ENCODE data around the gene WDR1.

The WDR1 gene

DNA sequence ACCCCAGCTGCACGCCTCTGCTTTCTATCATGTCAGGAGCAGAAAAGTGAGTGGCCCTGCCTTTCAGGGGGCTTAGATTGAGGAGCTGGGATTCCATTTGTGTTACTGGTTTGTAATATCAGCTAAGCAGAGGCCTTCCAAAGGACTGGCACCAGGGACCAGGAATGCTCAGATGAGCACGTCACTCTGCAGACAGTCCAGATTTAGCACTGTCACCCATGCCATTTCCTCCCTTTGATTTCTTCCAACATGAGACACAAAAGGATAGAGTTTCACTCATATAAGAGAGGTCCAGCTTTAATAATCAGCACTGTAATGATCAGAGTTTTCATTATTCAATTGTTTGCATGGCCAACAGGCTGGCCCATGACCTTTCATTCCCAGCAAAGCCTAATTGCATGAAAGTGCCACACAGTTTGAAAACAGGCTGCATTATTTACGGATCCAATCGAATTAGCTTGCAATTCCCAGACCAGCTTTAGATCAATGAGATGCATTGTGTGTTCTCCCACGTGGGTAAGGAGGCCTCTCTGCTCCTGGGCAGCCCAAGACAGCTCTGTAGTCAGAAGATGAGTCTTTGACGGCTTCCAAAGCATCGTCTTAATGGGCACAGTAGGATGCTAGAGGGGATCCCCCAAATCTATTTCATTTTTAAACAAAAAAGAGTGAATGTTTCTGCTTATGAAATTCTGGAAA is 85.5 kb downstream of the WDR1 start:
- Histone ChIP-seq H3K27ac (ENCODE audit: low read depth, low read length) (no peak overlapping the region), H3K4me1 (ENCODE audit: control insufficient read depth, insufficient read depth, low read length) (peaks cover 9% of the 10 kb centered on the region), H3K36me3 (ENCODE audit: control insufficient read depth, insufficient read depth, low read length) (no peaks in the 10 kb centered on the region), H3K9me3 (ENCODE audit: control insufficient read depth, insufficient read depth, low read length) (no peaks in the 10 kb centered on the region), H3K4me3 (ENCODE audit: low read depth, low read length) (no peak overlapping the region), H3K9ac (ENCODE audit: low read depth, low read length) (no peak overlapping the region), H3K27me3 (ENCODE audit: control insufficient read depth, insufficient read depth, low read length) (no peaks in the 10 kb centered on the region)

DNA sequence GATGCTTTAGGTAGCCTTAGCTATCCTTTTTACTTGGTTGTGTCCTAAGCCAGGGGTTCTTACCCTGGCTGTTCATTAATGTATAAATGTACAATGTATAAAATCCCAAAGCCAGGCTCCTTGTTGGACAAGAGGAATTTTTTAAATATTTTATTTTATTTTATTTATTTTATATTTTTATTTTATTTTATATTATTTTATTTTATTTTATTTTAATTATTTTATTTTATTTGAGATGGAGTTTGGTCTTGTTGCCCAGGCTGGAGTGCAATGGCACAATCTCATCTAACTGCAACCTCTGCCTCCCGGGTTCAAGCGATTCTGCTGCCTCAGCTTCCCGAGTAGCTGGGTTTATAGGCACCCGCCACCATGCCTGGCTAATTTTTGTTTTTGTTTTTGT is 87.2 kb downstream of the WDR1 start:
- no peak overlapping the region for H3K27ac ChIP-seq (ENCODE audit: low read depth, low read length)
- no peak overlapping the region for H3K9ac ChIP-seq (ENCODE audit: low read depth, low read length)
- H3K27me3 ChIP-seq (ENCODE audit: control insufficient read depth, insufficient read depth, low read length), result no peaks in the 10 kb centered on the region
- H3K4me1 ChIP-seq (ENCODE audit: control insufficient read depth, insufficient read depth, low read length), result peaks cover 9% of the 10 kb centered on the region
- H3K36me3 ChIP-seq (ENCODE audit: control insufficient read depth, insufficient read depth, low read length), result no peaks in the 10 kb centered on the region
- H3K4me3 ChIP-seq (ENCODE audit: low read depth, low read length), result no peak overlapping the region
- H3K9me3 ChIP-seq (ENCODE audit: control insufficient read depth, insufficient read depth, low read length), result no peaks in the 10 kb centered on the region

DNA sequence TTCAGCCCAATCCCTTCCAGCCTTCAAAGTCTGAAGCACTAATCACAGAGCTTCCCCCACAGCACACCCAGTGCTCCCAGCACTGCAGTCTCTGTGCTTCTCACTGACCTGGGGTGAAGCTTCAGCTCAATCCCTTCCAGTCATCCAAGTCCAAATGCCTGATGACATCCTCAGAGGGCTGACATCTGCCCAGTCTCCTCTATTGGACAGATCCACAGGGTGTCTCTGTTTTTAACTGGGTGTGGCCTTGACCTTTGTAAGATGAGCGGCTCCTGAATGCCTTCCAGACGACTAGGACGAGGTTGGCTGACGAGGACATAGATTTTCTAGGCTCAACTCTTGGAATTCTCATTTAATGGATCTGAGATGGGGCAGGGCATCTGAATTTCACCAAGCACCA is 87.7 kb downstream of the WDR1 start:
- no peak overlapping the region for H3K27ac ChIP-seq (ENCODE audit: low read depth, low read length)
- H3K4me3 ChIP-seq (ENCODE audit: low read depth, low read length), result no peak overlapping the region
- H3K36me3 ChIP-seq (ENCODE audit: control insufficient read depth, insufficient read depth, low read length), result no peaks in the 10 kb centered on the region
- no peaks in the 10 kb centered on the region for H3K27me3 ChIP-seq (ENCODE audit: control insufficient read depth, insufficient read depth, low read length)
- H3K9ac ChIP-seq (ENCODE audit: low read depth, low read length), result no peak overlapping the region
- H3K4me1 ChIP-seq (ENCODE audit: control insufficient read depth, insufficient read depth, low read length), result peaks cover 9% of the 10 kb centered on the region
- H3K9me3 ChIP-seq (ENCODE audit: control insufficient read depth, insufficient read depth, low read length), result no peaks in the 10 kb centered on the region

DNA sequence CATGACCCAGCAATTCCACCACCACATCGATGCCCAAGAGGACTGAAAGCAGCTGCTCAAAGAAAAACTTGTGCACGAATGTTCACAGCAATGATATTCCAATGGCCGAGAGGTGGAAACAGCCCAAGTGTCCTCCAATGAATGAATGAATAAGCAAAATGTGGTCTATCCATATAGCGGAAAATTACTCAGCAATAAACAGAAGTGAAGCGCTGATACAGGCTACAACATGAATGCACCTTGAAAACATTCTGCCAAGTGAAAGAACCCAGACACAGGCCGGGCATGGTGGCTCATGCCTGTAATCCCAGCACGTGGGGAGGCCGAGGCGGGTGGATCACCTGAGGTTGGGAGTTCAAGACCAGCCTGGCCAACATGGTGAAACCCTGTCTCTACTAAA is 90.1 kb downstream of the WDR1 start:
- no peak overlapping the region for H3K4me3 ChIP-seq (ENCODE audit: low read depth, low read length)
- no peak overlapping the region for H3K9ac ChIP-seq (ENCODE audit: low read depth, low read length)
- no peak overlapping the region for H3K27ac ChIP-seq (ENCODE audit: low read depth, low read length)
- H3K36me3 ChIP-seq (ENCODE audit: control insufficient read depth, insufficient read depth, low read length), result no peaks in the 10 kb centered on the region
- H3K9me3 ChIP-seq (ENCODE audit: control insufficient read depth, insufficient read depth, low read length), result no peaks in the 10 kb centered on the region
- peaks cover 1% of the 10 kb centered on the region; the same call in 1 of the 2 replicates for H3K4me1 ChIP-seq (ENCODE audit: control insufficient read depth, insufficient read depth, low read length)
- no peaks in the 10 kb centered on the region for H3K27me3 ChIP-seq (ENCODE audit: control insufficient read depth, insufficient read depth, low read length)

DNA sequence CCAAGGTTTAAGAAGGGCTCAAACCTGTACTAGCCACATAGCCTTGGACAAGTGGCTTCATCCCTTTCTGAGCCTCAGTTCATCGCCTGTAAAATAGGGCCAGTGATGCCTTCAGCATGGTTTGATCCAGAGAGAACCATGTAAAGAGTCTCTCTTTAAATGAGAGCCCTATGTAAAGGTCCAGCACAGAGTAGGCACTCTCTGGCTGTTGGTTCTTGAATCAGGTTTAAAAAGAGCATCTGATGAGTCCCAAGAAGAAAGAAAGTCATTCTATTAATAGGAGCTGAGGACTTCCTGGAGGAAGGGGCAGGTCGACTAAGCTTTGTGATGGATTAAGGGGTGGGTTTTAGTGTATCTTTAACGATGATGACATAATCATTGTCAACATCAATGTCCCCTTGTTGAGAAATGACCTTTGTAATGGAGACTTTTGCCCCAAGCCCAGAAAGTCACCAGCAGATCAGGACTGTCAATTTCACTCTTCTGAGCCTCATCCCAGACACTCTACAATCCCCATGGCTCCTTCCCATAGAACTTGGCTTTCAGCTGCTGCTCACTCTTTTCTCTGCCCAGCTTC is 91.3 kb downstream of the WDR1 start:
- no peak overlapping the region for H3K9ac ChIP-seq (ENCODE audit: low read depth, low read length)
- H3K27ac ChIP-seq (ENCODE audit: low read depth, low read length), result no peak overlapping the region
- no peaks in the 10 kb centered on the region for H3K9me3 ChIP-seq (ENCODE audit: control insufficient read depth, insufficient read depth, low read length)
- no peaks in the 10 kb centered on the region for H3K36me3 ChIP-seq (ENCODE audit: control insufficient read depth, insufficient read depth, low read length)
- no peaks in the 10 kb centered on the region for H3K4me1 ChIP-seq (ENCODE audit: control insufficient read depth, insufficient read depth, low read length)
- H3K4me3 ChIP-seq (ENCODE audit: low read depth, low read length), result no peak overlapping the region
- 0 out of 2 replicates have a peak, but pooled peaks cover 3% of the 10 kb centered on the region for H3K27me3 ChIP-seq (ENCODE audit: control insufficient read depth, insufficient read depth, low read length)
